SK-N-SH (cell line): ENCODE results near the gene KYNU. TPM values are rescaled to one million over a fixed set of nuclear protein-coding genes. Genes with fewer than 3 reads are reported as not detected.

Experiments
- CTCF ChIA-PET: fragments of 300-600, 350-600 bp; formaldehyde crosslinking; extraction: SDS; loops from one replicate; lab custom pipeline; 2021; lab: Yijun Ruan, JAX
- POLR2A ChIA-PET: fragments of 350-600 bp; sonication (Branson Sonifier 250); formaldehyde crosslinking; extraction: SDS; loops from one replicate; lab custom pipeline; 2020; ENCODE audit warnings: antibody characterized with exemption, inconsistent platforms; lab: Yijun Ruan, JAX
- DNase-seq: peaks from one replicate; pipeline ENCODE4 v3.0.0; 2012
- H2AFZ ChIP-seq: fragments of 200-600 bp; sonication (generic); 2 replicates; pipeline ENCODE4 v1.8.1; 2016; ENCODE audit warnings: antibody characterized with exemption, mild to moderate bottlenecking, low read depth
- H3F3A ChIP-seq: fragments of 200-600 bp; sonication (generic); replicated peaks from 2 replicates; pipeline ENCODE3; 2016; ENCODE audit warnings: antibody characterized with exemption, mild to moderate bottlenecking; ENCODE audit not compliant: insufficient read depth
- H3K27ac ChIP-seq, 2 experiments: fragments of 200-500 bp in 1 of 2; fragments of 200-600 bp in 1 of 2; sonication (Bioruptor generic) in 1 of 2; sonication (generic), shearing (Covaris generic) in 1 of 2; 2 replicates each; pipeline versions ENCODE4 v1.5.1 to v1.6.1; 2014 to 2016; ENCODE audit warnings: low read depth in 2 of 2, inconsistent platforms in 1 of 2, low read length in 1 of 2, mild to moderate bottlenecking in 1 of 2, mixed read lengths in 1 of 2
- H3K27me3 ChIP-seq: fragments of 200-600 bp; sonication (generic), shearing (Covaris generic); 2 replicates; pipeline ENCODE4 v1.6.1; 2016; ENCODE audit warnings: mixed run types; ENCODE audit not compliant: insufficient read depth
- H3K36me3 ChIP-seq, 2 experiments: fragments of 200-500 bp in 1 of 2; fragments of 200-600 bp in 1 of 2; sonication (Bioruptor generic) in 1 of 2; sonication (generic) in 1 of 2; replicated peaks in 1 of 2; 2 replicates each; pipeline versions ENCODE3 to v1.5.1; 2014 to 2016; ENCODE audit warnings: low read length in 1 of 2, mild to moderate bottlenecking in 1 of 2; ENCODE audit not compliant: insufficient read depth in 2 of 2, control insufficient read depth in 1 of 2
- H3K4me1 ChIP-seq, 2 experiments: fragments of 200-500 bp in 1 of 2; fragments of 200-600 bp in 1 of 2; sonication (Bioruptor generic) in 1 of 2; sonication (generic), shearing (Covaris generic) in 1 of 2; 2 replicates each; pipeline versions ENCODE4 v1.5.1 to v1.6.1; 2014 to 2016; ENCODE audit warnings: low read depth in 1 of 2, low read length in 1 of 2, mixed run types in 1 of 2; ENCODE audit not compliant: insufficient read depth in 2 of 2, control insufficient read depth in 1 of 2
- H3K4me2 ChIP-seq: fragments of 200-600 bp; sonication (generic), shearing (Covaris generic); 2 replicates; pipeline ENCODE4 v1.6.1; 2017; ENCODE audit warnings: mixed run types
- H3K4me3 ChIP-seq, 2 experiments: fragments of 200-500 bp in 1 of 2; fragments of 200-600 bp in 1 of 2; sonication (Bioruptor generic) in 1 of 2; sonication (generic), shearing (Covaris generic) in 1 of 2; 2 replicates each; pipeline versions ENCODE4 v1.5.1 to v1.8.1; 2014 to 2016; ENCODE audit warnings: low read depth in 2 of 2, inconsistent platforms in 1 of 2, low read length in 1 of 2, mild to moderate bottlenecking in 1 of 2, mixed read lengths in 1 of 2, moderate library complexity in 1 of 2
- H3K79me2 ChIP-seq: fragments of 200-600 bp; sonication (generic); 2 replicates; pipeline ENCODE4 v1.8.1; 2017; ENCODE audit warnings: mild to moderate bottlenecking; ENCODE audit not compliant: insufficient read depth
- H3K9ac ChIP-seq: fragments of 200-600 bp; sonication (generic); 2 replicates; pipeline ENCODE4 v1.6.1; 2017; ENCODE audit warnings: mixed run types
- H3K9me2 ChIP-seq: fragments of 200-600 bp; sonication (generic); 2 replicates; pipeline ENCODE4 v1.6.1; 2017; ENCODE audit warnings: mixed run types
- H3K9me3 ChIP-seq: fragments of 200-600 bp; sonication (generic); 2 replicates; pipeline ENCODE4 v1.6.1; 2017; ENCODE audit warnings: mixed run types, mild to moderate bottlenecking, moderate library complexity
- H4K20me1 ChIP-seq: fragments of 200-600 bp; sonication (generic); 2 replicates; pipeline ENCODE4 v1.6.1; 2017; ENCODE audit warnings: mild to moderate bottlenecking, mixed run types; ENCODE audit not compliant: insufficient read depth
- CHD2 ChIP-seq: fragments of 150-350 bp; IDR thresholded peaks from 2 replicates; pipeline ENCODE4 v1.6.1; 2018; ENCODE audit warnings: low read length; ENCODE audit not compliant: partially characterized antibody
- EP300 ChIP-seq, 2 experiments: IDR thresholded peaks; 2 replicates each; pipeline versions ENCODE4 v1.4.0 to v1.6.1; 2012; ENCODE audit warnings: borderline replicate concordance in 1 of 2, low read depth in 1 of 2, low read length in 1 of 2
- EZH2phosphoT487 ChIP-seq: fragments of 200-600 bp; sonication (generic); IDR thresholded peaks from 2 replicates; pipeline ENCODE4 v1.6.1; 2017; ENCODE audit warnings: low read depth, mixed run types, mild to moderate bottlenecking, antibody characterized with exemption, moderate library complexity, borderline replicate concordance
- FOXJ3 ChIP-seq: sonication (generic); formaldehyde crosslinking; IDR thresholded peaks from 2 replicates; pipeline ENCODE4 v1.5.1; 2020; ENCODE audit warnings: mild to moderate bottlenecking, missing genetic modification reagents
- FOXM1 ChIP-seq: IDR thresholded peaks from 2 replicates; pipeline ENCODE4 v1.4.0; 2012; ENCODE audit warnings: low read depth, mild to moderate bottlenecking
- GABPA ChIP-seq: IDR thresholded peaks from 2 replicates; pipeline ENCODE4 v1.4.0; 2012; ENCODE audit warnings: low read depth, mild to moderate bottlenecking
- GATA2 ChIP-seq: sonication (generic); formaldehyde crosslinking; IDR thresholded peaks from 2 replicates; pipeline ENCODE4 v1.5.0; 2020; ENCODE audit warnings: mild to moderate bottlenecking, missing genetic modification reagents
- JUND ChIP-seq: IDR thresholded peaks from 2 replicates; pipeline ENCODE4 v1.4.0; 2012
- MEF2A ChIP-seq: IDR thresholded peaks from 2 replicates; pipeline ENCODE4 v1.4.0; 2012; ENCODE audit warnings: low read depth, borderline replicate concordance
- NRF1 ChIP-seq: IDR thresholded peaks from 2 replicates; pipeline ENCODE4 v1.6.1; 2012; ENCODE audit warnings: low read depth, mild to moderate bottlenecking, low read length
- RAD21 ChIP-seq: IDR thresholded peaks from 2 replicates; pipeline ENCODE4 v1.6.1; 2012; ENCODE audit warnings: mild to moderate bottlenecking, low read length
- RCOR1 ChIP-seq: fragments of 150-350 bp; IDR thresholded peaks from 2 replicates; pipeline ENCODE4 v1.6.1; 2017; ENCODE audit warnings: antibody characterized with exemption, low read length
- RFX5 ChIP-seq: IDR thresholded peaks from 2 replicates; pipeline ENCODE4 v1.6.1; 2012; ENCODE audit warnings: mild to moderate bottlenecking, improper control_type of control experiment, low read length
- RXRA ChIP-seq: IDR thresholded peaks from 2 replicates; pipeline ENCODE4 v1.4.0; 2012; ENCODE audit warnings: low read depth, mild to moderate bottlenecking, borderline replicate concordance
- SIN3A ChIP-seq: IDR thresholded peaks from 2 replicates; pipeline ENCODE4 v1.6.1; 2012; ENCODE audit warnings: low read depth, mild to moderate bottlenecking, low read length, moderate library complexity, borderline replicate concordance
- TAF1 ChIP-seq: IDR thresholded peaks from 2 replicates; pipeline ENCODE4 v1.6.1; 2012; ENCODE audit warnings: low read depth, mild to moderate bottlenecking, low read length, moderate library complexity, borderline replicate concordance
- TEAD4 ChIP-seq: IDR thresholded peaks from 2 replicates; pipeline ENCODE4 v1.4.0; 2012; ENCODE audit warnings: mild to moderate bottlenecking, borderline replicate concordance; ENCODE audit not compliant: insufficient read depth
- WGBS: methylation state at CpG from one replicate; pipeline ENCODE4 v1.1.6; 2017; ENCODE audit warnings: low lambda C conversion rate; 5-methylcytosine and 5-hydroxymethylcytosine counted together
- polyA plus RNA-seq, 3 experiments: library from polyadenylated mRNA; depleted of rRNA; stranded (reverse); fragments of >200 nt; gene quantifications; 2 replicates each; pipeline ENCODE4 v1.2.3, GENCODE V29; 2012
- TF ChIP-seq, protein P1 (sequence below): IDR thresholded peaks from 2 replicates; pipeline ENCODE4; 2012
- TF ChIP-seq, protein P2 (sequence below): IDR thresholded peaks from 2 replicates; pipeline ENCODE4 v1.4.0; 2012; ENCODE audit warnings: low read depth
- TF ChIP-seq, protein P3 (sequence below): IDR thresholded peaks from 2 replicates; pipeline ENCODE4 v1.4.0; 2012; ENCODE audit warnings: low read depth, borderline replicate concordance
- TF ChIP-seq, protein P4 (sequence below): IDR thresholded peaks from 2 replicates; pipeline ENCODE4 v1.6.1; 2012; ENCODE audit warnings: mild to moderate bottlenecking, low read depth, low read length, moderate library complexity
- TF ChIP-seq, protein P5 (sequence below): fragments of 200-600 bp; sonication (generic); IDR thresholded peaks from 2 replicates; pipeline ENCODE4 v1.6.1; 2017; ENCODE audit warnings: antibody characterized with exemption, mild to moderate bottlenecking, moderate library complexity

KYNU gene
- polyA plus RNA-seq, 1 of the 3 experiments (the other 2 are of a cell fraction) = not detected

DNA sequence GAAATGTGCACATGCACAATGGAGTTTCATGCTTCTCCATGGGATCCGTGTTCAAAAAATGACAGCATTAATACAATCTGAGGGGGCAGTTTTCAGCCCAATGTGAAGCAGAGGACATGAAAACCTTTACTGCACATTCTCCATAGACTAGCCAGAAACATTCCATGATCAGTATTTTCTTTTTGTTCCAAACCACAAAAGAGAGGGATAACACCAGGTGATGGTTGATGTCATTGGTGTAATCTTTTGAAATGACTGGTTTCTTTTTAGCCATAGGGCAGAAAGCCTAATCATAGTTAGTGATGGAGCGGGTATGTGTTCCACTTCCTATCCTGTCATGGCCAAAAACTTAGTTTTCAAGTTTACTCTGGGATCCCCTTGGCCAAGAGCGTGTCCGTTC lies 1.8 kb upstream of the KYNU start:
- Histone ChIP-seq H3F3A (no peaks in the 10 kb centered on the region), H3K9me3 (no peaks in the 10 kb centered on the region; the same call in 1 of the 2 replicates), H3K36me3 (no peaks in the 10 kb centered on the region), H3K79me2 (no peaks in the 10 kb centered on the region), H3K4me3 (no peak overlapping the region), H3K4me1 (peaks cover 0 to 3% of the 10 kb centered on the region in 2 experiments; a peak in 1 of 4 replicates), H3K27me3 (no peaks in the 10 kb centered on the region; the same call in 1 of the 2 replicates), H3K9me2 (no peaks in the 10 kb centered on the region), H4K20me1 (no peaks in the 10 kb centered on the region), H2AFZ (no peak overlapping the region), H3K27ac (no peak overlapping the region), H3K4me2 (no peak overlapping the region), H3K9ac (no peak overlapping the region)
- no peak for DNase-seq
- ChIA-PET POLR2A (no interaction called here), CTCF (interaction anchor here (1.1 to 1.3 kb wide), 2 partner anchors 9 to 28 kb away, joined by 3 to 4 read pairs; no protein-coding TSS in a partner anchor)
- TF ChIP-seq SIN3A = no peak
- no peak for TF ChIP-seq MEF2A
- no peak for TF ChIP-seq EP300 (IDR thresholded peaks at IDR 0.05; ENCODE audit: borderline replicate concordance in 1 of 2, low read depth in 1 of 2, low read length in 1 of 2)
- no peak for TF ChIP-seq TAF1
- no peak for TF ChIP-seq CHD2
- TF ChIP-seq RFX5 = no peak
- TF ChIP-seq RXRA = no peak
- TF ChIP-seq TEAD4 = no peak
- no peak for TF ChIP-seq FOXM1
- TF ChIP-seq RAD21 = no peak
- no peak for TF ChIP-seq NRF1
- TF ChIP-seq, protein P1, sequence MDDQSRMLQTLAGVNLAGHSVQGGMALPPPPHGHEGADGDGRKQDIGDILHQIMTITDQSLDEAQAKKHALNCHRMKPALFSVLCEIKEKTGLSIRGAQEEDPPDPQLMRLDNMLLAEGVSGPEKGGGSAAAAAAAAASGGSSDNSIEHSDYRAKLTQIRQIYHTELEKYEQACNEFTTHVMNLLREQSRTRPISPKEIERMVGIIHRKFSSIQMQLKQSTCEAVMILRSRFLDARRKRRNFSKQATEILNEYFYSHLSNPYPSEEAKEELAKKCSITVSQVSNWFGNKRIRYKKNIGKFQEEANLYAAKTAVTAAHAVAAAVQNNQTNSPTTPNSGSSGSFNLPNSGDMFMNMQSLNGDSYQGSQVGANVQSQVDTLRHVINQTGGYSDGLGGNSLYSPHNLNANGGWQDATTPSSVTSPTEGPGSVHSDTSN = no peak
- TF ChIP-seq, protein P2, sequence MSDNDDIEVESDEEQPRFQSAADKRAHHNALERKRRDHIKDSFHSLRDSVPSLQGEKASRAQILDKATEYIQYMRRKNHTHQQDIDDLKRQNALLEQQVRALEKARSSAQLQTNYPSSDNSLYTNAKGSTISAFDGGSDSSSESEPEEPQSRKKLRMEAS = no peak
- no peak for TF ChIP-seq GATA2 (CRISPR knock-in tag)
- TF ChIP-seq EZH2phosphoT487 = no peak
- TF ChIP-seq, protein P3, sequence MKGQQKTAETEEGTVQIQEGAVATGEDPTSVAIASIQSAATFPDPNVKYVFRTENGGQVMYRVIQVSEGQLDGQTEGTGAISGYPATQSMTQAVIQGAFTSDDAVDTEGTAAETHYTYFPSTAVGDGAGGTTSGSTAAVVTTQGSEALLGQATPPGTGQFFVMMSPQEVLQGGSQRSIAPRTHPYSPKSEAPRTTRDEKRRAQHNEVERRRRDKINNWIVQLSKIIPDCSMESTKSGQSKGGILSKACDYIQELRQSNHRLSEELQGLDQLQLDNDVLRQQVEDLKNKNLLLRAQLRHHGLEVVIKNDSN = no peak
- WGBS = 74% methylated on average over 4 of the region's 4 CpGs

DNA sequence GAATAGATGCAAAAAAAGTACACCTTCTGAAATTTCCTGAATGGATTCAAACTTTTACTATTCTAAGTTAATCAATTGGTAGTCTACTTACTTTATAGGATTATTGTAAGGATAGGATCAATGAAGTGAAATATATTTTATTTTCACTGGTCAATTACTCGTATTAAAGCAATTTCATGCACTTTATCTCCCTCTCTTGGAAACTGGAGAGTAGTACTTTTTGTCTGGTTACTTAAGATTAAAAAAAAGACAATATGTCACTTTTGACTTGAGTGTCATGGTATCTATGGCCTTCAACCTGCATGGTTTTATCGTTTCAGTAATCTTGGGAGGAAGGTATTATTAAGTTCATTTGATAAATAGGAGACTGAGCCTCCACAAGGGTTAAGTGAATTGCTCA lies 1.0 kb upstream of the KYNU start:
- H3K9ac ChIP-seq = no peak overlapping the region
- H3K79me2 ChIP-seq = no peaks in the 10 kb centered on the region
- DNase-seq = no peak
- no peaks in the 10 kb centered on the region; the same call in 1 of the 2 replicates for H3K9me3 ChIP-seq
- WGBS = 24% methylated on average over 2 of the region's 2 CpGs
- CTCF ChIA-PET = interaction anchor here (1.3 kb wide), 1 partner anchor 29 kb away, joined by 4 read pairs; no protein-coding TSS in a partner anchor
- no peak overlapping the region for H2AFZ ChIP-seq
- no peaks in the 10 kb centered on the region for H3F3A ChIP-seq
- H3K4me3 ChIP-seq = no peak overlapping the region
- no peak overlapping the region for H3K4me2 ChIP-seq
- no peak overlapping the region for H3K27ac ChIP-seq
- H3K36me3 ChIP-seq = no peaks in the 10 kb centered on the region
- no peaks in the 10 kb centered on the region for H4K20me1 ChIP-seq
- H3K4me1 ChIP-seq = peaks cover 0 to 3% of the 10 kb centered on the region in 2 experiments; a peak in 1 of 4 replicates
- H3K27me3 ChIP-seq = no peaks in the 10 kb centered on the region; the same call in 1 of the 2 replicates
- H3K9me2 ChIP-seq = no peaks in the 10 kb centered on the region
- POLR2A ChIA-PET = no interaction called here
- TF ChIP-seq JUND (no peak), GABPA (no peak), RCOR1 (no peak), FOXM1 (no peak), TAF1 (no peak), EP300 (IDR thresholded peaks at IDR 0.05; ENCODE audit: borderline replicate concordance in 1 of 2, low read depth in 1 of 2, low read length in 1 of 2) (no peak), FOXJ3 (no peak), MEF2A (no peak)
- TF ChIP-seq, protein P4, sequence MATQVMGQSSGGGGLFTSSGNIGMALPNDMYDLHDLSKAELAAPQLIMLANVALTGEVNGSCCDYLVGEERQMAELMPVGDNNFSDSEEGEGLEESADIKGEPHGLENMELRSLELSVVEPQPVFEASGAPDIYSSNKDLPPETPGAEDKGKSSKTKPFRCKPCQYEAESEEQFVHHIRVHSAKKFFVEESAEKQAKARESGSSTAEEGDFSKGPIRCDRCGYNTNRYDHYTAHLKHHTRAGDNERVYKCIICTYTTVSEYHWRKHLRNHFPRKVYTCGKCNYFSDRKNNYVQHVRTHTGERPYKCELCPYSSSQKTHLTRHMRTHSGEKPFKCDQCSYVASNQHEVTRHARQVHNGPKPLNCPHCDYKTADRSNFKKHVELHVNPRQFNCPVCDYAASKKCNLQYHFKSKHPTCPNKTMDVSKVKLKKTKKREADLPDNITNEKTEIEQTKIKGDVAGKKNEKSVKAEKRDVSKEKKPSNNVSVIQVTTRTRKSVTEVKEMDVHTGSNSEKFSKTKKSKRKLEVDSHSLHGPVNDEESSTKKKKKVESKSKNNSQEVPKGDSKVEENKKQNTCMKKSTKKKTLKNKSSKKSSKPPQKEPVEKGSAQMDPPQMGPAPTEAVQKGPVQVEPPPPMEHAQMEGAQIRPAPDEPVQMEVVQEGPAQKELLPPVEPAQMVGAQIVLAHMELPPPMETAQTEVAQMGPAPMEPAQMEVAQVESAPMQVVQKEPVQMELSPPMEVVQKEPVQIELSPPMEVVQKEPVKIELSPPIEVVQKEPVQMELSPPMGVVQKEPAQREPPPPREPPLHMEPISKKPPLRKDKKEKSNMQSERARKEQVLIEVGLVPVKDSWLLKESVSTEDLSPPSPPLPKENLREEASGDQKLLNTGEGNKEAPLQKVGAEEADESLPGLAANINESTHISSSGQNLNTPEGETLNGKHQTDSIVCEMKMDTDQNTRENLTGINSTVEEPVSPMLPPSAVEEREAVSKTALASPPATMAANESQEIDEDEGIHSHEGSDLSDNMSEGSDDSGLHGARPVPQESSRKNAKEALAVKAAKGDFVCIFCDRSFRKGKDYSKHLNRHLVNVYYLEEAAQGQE = no peak
- TF ChIP-seq, protein P5, sequence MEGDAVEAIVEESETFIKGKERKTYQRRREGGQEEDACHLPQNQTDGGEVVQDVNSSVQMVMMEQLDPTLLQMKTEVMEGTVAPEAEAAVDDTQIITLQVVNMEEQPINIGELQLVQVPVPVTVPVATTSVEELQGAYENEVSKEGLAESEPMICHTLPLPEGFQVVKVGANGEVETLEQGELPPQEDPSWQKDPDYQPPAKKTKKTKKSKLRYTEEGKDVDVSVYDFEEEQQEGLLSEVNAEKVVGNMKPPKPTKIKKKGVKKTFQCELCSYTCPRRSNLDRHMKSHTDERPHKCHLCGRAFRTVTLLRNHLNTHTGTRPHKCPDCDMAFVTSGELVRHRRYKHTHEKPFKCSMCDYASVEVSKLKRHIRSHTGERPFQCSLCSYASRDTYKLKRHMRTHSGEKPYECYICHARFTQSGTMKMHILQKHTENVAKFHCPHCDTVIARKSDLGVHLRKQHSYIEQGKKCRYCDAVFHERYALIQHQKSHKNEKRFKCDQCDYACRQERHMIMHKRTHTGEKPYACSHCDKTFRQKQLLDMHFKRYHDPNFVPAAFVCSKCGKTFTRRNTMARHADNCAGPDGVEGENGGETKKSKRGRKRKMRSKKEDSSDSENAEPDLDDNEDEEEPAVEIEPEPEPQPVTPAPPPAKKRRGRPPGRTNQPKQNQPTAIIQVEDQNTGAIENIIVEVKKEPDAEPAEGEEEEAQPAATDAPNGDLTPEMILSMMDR = no peak
